HUDEP-2 (cell line): ENCODE data around the gene PDHB.

Experiments used
- DNase-seq, 76 experiments: peaks; one replicate each; lab custom pipeline; 2025; ENCODE audit not compliant: unreplicated experiment in 76 of 76; lab: John Stamatoyannopoulos, UW

PDHB gene

DNA sequence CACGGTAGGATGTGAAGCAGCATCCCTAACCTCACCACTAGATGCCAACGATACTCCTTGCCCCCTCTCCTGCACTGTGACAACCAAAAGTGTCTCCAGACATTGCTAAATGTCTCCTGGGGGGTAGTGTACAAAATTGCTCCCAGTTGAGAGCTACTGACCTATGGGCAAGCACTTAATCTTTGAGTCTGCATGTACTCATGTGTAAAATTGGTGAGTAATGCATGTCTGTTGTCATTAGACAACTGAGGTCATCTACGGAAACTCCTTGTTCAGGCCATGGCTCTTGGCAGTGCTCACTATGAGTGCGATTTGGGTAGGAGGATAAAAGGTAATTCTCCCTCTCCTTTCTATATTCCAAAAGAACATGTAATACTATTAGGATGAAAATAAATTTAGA, 29.2 kb downstream of the PDHB start:
- DNase-seq: no peak

DNA sequence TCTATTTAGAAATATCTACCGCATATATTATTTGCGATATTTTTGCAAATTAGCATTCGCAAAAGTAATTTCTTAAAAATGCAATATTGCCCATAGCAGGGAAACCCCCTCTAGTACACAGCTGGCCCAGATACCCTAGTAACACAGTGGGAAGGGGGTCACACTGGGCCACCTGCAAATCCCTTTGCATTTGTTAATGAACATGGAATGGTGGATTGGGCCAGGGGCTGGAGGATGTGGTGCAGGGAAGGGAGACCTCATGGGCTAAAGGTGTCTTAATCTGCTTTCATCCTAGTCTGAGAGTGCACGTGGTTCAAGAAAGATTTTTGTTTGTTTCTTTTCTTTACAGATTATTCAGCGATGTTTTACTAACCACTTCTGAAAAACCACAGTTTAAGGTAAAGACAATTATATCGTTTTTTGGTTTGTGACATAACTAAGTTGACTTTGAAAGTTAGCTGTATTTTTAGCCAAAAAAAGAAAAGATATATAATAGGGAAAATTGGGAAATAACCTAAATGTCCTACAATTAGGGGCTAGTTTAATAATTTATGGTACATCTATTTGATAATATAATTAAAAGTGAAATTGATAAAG, 30.0 kb downstream of the PDHB start:
- DNase-seq: no peak

DNA sequence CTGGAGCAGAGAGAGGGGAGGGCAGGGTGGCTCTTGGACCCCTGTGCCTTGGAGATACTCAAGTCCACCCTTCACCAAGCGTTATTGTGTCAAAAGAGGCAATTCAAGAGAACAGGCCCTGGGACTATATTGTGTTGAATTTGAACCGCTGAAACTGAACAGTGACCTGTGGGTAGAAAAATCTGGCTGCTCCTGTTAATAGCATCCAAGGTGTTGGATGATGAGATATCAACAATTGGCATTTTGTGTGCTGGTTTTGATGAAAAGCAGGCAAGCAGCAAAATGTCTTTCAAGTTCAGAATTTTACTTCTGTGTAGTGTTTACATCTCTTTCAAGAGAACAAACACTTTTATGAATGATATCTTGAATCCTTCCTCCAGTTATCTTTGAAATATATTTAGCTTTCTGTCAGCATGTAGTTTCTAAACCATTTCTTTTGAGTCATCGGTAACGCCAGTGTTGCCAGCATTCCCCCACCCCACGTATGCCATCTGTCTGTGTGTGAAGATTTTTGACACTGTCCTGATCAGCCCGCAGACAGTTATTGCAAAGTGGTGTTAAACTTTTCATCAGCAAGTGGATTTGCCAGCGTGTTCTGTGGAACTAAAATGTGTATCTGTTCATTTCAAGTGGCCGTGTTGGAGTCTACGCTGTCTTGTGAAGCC, 34.8 kb downstream of the PDHB start:
- no peak for DNase-seq

DNA sequence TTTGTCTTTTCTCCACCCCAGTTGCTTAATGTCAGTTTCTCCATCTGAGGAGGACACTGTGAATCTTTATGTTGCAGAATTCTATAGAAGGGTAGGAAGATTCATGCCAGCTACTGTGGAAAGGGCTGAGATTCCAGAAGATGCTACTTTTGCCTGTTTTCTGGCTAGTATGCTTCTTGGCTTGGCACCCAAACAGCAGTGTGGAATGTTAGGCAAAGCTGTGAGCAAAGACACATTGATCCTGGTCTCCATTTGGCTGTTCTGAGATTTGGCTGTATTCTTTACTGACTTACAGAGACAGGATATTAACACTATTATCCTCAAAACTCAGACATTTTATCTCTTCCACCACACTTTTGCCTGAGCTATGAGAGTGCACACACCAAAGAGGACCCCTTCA, 39.3 kb downstream of the PDHB start:
- no peak for DNase-seq

DNA sequence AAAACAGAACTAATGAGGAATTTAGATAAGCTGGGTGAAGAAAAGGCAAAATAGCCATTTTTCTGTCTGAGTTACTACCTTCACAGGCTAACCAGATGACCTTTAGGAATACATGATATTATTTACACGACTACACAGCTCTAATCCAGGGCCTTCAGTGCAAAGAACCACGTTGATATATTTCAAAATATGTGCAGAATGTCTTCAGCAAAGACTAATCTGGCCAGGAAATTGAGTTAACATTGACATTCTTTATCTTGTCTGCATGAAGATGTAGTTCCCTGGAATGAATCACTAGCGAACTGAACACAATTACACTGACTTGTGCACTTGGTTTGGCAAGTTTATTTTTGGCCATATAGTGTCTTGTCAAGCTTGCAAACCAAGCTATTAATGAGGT, 41.5 kb downstream of the PDHB start:
- no peak for DNase-seq

DNA sequence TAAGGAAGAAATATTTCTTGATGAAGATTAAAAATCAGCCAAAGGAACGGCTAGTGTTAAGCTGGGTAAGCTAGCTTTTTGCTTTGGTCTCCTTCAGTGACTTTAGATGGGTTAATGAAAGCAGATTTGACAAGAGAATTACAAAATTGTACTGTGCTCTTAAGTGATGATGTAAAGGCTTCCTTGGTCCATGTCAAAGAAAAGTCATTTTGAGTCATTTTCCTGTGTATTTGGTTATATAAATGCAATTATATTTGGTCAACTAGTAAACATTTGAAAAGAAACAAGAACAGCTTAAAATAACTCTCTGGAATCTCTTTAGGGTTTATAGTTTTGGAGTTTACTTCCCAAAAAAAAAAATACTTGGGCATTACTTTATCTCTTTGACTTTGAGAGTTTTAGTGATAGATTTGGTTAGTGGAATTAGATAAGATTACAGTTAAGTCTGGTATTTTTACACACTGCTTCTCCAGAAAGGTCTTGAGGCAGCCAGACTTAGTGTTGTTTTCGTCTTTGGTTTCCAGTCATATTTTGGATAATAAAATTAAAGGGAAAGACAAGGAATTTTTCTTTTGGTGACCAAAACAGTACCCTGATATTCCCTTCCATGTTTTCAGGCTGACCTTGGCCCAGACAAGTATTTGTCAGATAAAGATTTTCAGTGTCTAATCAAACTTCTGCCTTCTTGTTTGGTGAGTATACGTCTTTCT, 42.3 kb downstream of the PDHB start:
- no peak for DNase-seq

DNA sequence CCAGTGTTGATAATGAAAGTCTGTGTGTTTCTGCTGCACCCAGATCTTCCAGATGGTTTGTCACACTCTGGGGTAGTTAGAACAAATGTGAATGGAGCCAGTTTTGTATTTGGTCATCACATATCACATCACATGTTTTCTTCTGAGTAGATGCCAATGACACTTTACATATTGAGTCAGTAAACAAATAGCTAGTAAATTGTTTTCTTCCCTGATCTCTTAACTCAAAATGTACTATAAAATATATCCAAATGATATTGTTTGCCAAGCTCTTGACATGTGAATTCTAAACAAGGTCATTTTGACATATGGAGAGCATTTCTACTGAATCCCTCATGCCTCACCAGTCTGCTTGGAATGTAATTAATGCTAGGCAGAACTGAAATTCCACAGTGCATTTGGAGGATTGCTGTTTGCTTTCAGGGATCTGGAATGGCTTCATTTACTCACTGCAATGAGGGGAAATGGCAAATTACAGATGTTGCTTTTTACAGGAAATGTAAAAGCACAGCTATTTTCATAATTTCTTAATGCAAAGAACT, 45.0 kb downstream of the PDHB start:
- DNase-seq: no peak

DNA sequence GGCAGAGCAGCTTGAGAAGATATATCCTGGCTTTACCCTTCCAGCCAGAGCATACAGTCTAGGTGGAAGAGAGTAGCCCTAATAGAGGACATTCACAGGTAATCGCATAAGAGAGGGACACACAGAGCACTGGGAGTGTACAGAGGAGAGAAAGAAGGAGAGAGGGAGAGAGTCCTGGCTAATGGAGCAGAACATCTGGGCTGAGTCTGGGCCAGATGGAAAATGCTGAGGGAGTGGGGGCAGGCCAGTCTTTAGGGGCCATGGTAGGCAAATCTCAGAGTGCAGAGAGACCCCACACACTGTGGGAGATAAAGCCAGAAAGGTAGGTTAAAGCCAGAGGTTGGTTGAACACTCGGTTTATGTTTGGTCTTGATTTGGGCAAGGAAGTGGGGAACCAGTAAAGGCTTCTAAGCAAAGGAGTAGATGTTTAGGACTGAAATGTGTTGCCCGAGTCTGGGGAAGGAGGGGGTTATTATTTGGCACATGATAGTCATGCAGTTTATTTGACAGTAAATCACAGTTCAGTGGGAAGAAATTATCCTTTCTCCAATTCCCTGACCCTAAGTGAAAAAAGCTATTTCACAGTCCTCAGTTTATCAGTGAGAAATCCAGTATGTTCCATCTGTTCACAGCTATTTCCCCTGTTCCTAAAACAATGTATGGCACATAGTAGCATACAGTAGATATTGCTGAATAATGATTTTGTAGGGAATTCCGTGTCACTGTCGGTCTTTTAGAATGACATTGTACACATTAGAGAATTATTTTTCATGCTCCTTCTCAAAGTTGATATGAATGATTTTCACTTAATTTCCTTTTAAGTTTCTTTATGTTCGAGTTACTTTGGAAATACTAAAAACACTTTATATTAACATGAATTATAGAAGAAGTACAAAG, 45.7 kb downstream of the PDHB start:
- no peak for DNase-seq

DNA sequence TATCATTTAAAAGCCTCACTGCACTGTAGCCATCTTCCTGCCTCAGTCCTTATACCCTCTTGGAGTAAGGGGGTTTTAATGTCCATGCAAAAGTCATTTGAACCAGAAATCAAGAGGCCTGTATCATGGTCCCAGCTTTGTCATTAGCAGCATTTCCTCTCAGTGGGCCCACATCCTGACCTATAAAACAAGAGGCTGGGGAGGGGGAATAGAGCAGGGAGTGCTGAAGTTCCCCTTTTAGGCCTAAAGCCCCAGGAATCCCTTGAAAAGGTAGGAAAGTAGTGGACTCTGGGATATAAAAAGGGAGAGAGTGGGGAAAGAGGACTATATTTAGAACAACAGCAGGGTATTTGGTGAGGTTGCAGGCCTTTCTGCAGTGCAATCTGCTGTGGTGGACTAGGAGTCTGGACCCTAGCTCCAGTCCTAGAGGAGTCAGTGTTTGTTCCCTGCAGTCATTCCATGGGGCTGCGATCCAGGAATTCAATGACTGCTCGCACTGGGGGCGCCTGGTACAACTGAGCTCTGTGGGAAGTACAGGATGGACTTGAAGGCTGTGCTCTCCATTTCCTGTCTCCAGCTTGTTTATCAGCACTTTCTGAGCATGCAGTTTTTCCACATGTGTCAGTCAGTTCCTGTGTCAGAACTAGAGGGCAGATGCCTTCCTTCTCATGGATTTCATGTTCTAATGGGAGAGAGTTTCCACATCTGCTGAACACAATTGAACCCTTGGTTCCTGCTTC, 46.8 kb downstream of the PDHB start:
- DNase-seq: no peak

DNA sequence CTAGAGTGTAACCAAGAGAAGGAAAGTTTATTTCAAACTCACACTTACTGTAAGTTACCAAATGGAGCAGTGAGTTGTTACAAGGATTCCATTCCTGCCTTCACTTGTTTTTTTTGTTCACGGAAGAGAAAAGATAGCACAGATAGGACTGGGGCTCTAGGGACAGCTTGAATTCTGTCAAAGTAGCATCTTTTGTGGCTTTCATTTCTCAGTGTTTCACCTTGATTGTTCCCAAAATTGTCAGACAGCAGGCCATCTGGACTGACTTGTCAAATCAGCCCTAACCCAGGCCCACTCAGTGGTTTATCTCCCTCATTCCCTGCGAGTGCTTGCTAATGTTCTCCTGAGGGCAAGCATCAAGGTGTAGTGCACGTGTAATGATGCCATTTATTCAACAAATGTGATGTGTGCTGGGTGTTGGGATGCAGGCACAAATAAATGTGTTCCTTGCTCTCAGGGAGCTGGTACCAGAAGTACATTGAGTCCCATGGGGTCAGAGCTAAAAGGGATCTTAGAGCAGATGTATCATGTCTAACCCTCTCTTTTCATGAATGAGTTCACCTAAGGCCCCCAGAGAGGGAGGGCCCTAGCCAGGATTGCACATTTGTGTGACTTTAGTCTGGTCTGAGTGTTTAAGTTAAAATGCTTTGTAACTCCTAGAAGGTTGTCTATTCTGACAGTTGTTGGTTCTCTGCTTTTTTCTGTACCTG, 49.1 kb downstream of the PDHB start:
- no peak for DNase-seq

DNA sequence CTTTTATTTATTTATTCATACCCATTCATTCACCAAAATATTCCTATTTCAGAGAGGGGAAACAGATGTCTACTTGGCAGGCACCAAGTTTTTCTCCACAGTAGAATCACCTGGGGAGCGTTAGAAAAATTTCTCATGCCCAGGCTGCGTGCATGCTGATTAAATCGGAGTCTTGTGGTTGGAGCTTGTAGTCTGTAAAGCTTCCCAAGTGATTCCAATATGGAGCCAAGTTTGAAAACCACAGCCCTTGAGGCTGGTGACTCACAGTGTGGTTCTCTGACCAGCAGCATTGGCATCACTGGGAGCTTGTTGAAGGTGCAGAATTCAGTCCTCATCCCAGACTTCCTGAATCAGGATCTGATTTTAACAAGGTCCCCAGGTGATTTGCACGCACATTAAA, 49.7 kb downstream of the PDHB start:
- no peak for DNase-seq

DNA sequence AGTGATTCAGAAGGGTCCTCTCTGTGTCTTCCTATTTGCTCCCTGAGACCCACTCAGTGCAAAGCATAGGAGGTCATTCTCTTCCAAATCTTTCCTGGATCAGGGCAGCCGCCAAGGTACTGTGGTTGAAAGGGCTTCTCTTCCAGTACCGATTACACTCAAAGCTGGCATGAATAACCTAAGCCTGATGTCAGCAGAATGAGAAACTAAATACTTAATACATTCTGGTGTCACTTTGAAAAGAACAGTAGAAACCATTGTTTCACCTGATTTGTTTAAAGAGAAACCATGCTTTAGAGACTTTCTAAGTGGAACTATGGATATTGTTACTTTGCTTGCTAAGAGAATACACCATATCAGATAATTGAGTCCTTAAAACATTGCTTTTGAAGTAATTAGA, 50.2 kb downstream of the PDHB start:
- no peak for DNase-seq

DNA sequence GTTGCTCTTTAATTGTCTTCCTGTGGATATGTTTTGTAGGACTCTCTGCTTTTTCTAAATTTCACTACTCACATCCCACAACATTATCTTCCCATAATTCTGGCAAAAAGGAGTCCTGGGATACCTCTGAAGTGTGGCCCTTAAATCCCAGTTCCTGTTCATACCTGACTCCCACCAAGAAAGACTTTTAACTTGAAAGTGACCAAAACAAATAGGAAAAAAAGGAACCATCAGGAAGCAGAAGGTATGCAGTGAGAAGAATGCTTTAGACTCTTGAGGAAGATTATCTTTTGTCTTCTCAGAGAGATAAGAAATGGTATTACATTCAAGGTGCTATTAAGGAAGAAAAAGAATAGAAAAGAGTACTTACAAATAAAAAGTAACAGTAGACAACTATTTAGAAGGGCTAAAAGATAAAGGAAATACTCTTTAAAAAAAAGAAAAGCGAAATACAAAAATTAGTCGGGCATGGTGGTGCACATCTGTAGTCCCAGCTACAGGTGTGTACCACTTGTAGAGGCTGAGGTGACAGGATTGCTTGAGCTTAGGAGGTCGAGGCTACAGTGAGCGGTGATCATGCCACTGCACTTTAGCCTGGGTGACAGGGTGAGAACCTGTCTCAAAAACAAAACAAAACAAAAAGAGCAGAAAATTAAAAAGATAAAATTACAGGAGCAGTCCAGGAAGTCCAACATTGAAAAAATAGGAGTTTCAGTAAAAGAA, 54.1 kb downstream of the PDHB start:
- no peak for DNase-seq

DNA sequence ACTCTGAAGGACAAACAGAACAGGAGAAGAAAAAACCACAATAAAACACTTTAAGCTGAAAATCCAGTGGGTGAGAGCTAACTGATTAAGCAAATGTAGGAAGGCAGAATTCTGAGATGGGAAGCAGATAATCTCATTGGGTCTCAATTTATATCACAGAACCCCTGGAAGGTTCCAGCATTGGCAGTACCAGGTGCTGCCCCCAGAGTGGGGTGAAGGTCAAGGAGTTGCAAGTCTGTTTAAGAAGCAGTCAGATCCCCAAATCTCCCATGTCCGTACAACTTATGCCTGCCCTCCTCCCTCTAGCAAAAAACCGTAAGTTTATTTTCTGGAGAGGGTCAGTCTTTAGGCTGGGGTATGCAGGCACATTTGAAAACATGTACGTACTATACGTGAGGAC, 55.9 kb downstream of the PDHB start:
- DNase-seq: no peak
